ENCODE measurements around the gene UNC13D. TPM values are rescaled to one million over a fixed set of nuclear protein-coding genes. Genes with fewer than 3 reads are reported as not detected.

The UNC13D gene
- total RNA-seq, 4 donors from 2014 or later: 5.9 to 10.0 (median 9.0) TPM

DNA sequence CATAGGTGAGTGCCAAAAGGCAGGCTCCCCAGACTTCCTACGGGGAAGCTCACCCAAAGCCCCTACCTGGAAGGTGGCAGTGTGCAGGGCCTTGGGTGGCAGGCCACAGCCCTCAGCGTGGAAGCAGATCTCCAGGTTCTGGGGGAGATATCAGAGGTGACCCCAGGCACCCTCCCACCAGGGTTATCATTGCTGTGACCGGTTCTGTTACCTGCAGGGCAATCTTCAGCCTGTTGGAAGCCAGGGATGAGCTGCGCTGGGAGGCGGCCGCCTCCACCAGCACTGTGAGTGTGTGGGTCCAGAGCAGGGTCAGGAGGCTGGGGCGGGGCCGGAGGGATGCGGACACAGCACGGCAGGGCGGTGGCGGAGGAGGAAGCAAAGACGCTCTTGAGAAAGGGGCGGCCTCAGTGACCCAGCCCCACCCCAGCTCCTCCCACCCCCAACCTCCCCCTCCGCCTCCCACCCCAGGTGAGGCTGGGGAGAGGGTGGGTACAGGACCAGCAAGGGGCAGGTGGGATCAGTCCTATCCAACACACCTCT is 13.1 kb downstream of the UNC13D start:
- H3K27me3 ChIP-seq: no peaks in the 10 kb centered on the region
- H3K4me1 ChIP-seq: peaks cover 28 to 49% (median 44%) of the 10 kb centered on the region in 4 donors
- WGBS: 94% methylated on average over 13 of the region's 15 CpGs
- DNase-seq (ENCODE audit: extremely low spot score): no peak
- H3K36me3 ChIP-seq: peaks cover 0 to 64% (median 30%) of the 10 kb centered on the region in 4 donors
- no peak overlapping the region for H3K4me3 ChIP-seq
- TF ChIP-seq CTCF (IDR thresholded peaks at IDR 0.05): no peak
- TF ChIP-seq POLR2A (IDR thresholded peaks at IDR 0.05; ENCODE audit: low read depth): no peak
- TF ChIP-seq POLR2AphosphoS5 (IDR thresholded peaks at IDR 0.05): no peak
- no peak for TF ChIP-seq EP300 (IDR thresholded peaks at IDR 0.05)
- intact Hi-C loops (cut with DNase I): no loop called here
- no peaks in the 10 kb centered on the region for H3K9me3 ChIP-seq
- peak overlapping the region in 2 of 4 donors; percentile 52 to 67 for H3K27ac ChIP-seq (replicated peaks in 1 of 4)

DNA sequence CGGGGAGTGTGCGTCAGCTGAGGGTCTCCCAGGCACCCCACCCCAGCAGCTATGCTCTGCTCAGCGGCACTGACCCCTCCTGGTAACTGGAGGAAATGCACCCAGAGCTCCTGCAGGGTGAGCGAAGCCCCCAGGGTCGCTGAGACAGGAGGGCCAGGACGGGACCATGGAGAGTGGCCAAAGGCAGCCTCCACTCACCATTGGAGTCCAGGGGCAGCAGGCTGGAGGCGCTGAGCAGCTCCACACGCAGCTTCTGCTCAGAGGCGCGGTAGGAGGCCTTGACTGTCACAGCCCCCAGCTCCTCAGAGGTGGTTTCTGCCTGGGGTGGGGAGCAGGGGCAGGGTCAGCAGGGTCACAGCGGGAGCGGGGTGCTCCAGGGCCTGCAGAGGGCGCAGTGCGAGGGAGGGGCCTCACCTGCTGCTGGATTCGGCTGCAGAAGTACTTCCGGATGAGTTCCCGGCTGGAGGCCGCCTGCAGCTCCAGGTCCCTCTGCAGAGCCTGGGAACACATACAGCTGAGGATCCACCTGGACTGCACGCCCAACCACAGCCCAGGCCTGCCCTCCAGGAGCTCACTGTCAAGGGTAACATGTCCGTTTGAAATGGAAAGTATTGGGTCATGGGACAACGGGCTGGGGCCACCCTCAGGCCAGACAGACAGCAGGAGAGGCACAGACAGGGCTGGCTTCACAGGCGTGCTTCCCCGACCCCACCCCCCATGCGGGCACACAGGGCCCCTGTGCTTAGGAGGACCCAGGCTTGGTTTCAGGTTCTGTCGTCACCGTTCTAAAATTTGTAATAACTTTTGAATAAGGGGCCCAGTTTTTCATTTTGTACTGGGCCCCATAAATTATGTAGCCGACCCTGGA is 13.8 kb downstream of the UNC13D start:
- no peaks in the 10 kb centered on the region for H3K9me3 ChIP-seq
- no peak overlapping the region for H3K27ac ChIP-seq (replicated peaks in 1 of 4)
- H3K4me1 ChIP-seq: peaks cover 28 to 43% (median 38%) of the 10 kb centered on the region in 4 donors
- H3K4me3 ChIP-seq: no peak overlapping the region
- intact Hi-C loops (cut with DNase I): no loop called here
- no peak for DNase-seq (ENCODE audit: extremely low spot score)
- TF ChIP-seq POLR2AphosphoS5 (IDR thresholded peaks at IDR 0.05) (no peak), CTCF (IDR thresholded peaks at IDR 0.05) (peak; percentile 17 to 51 (median 21)), POLR2A (IDR thresholded peaks at IDR 0.05; ENCODE audit: low read depth) (no peak), EP300 (IDR thresholded peaks at IDR 0.05) (no peak)
- no peaks in the 10 kb centered on the region for H3K27me3 ChIP-seq
- WGBS: 71% methylated on average over 6 of the region's 27 CpGs
- peaks cover 0 to 64% (median 32%) of the 10 kb centered on the region in 4 donors for H3K36me3 ChIP-seq

DNA sequence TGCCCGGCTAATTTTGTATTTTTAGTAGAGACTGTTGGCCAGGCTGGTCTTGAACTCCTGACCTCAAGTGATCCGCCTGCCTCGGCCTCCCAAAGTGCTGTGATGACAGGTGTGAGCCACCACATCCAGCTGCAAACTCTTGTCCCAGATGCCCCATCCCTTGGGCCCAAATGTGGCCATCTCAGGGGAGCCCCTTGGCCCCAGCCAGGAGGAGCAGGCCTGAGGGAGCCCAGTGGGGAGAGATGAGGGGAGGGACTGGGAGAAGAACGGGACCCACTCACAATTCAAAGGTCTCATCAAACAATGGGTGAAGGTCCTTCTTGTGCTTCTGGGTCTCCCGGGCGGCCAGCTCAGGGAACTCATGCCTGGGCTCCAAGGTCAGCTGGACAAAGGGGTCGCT is 14.5 kb downstream of the UNC13D start:
- no peaks in the 10 kb centered on the region for H3K27me3 ChIP-seq
- WGBS: no CpG with 5 or more reads among the region's 7 CpGs
- H3K4me1 ChIP-seq: peaks cover 28 to 41% (median 36%) of the 10 kb centered on the region in 4 donors
- no peak overlapping the region for H3K4me3 ChIP-seq
- peaks cover 0 to 64% (median 34%) of the 10 kb centered on the region in 4 donors for H3K36me3 ChIP-seq
- TF ChIP-seq EP300 (IDR thresholded peaks at IDR 0.05): no peak
- TF ChIP-seq CTCF (IDR thresholded peaks at IDR 0.05): no peak
- TF ChIP-seq POLR2A (IDR thresholded peaks at IDR 0.05; ENCODE audit: low read depth): no peak
- TF ChIP-seq POLR2AphosphoS5 (IDR thresholded peaks at IDR 0.05): no peak
- DNase-seq (ENCODE audit: extremely low spot score): no peak
- no peaks in the 10 kb centered on the region for H3K9me3 ChIP-seq
- no peak overlapping the region for H3K27ac ChIP-seq (replicated peaks in 1 of 4)
- intact Hi-C loops (cut with DNase I): loop anchor here (10.0 kb wide), 1 partner anchor 65 kb away; the partner anchor contains the start of gene GALK1

DNA sequence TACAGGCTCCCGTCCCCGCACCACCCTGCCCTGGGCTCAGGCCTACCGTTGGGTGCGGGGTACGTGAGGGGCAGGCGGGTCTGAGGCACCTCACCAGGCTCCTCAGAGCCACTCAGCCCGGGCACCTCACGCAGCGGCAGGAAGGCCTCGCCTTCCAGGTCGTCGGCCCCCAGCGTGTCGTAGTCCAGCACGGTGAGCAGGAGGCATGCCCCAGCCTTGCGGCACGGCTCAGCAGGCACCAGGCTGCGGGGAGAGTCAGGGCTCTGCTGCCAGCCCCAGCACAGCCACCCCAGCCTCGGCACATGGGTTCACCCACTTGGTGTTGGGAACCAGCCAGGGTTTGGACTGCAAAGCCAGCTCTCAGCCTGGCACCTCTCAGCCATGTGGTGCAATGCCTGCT is 15.5 kb downstream of the UNC13D start:
- Histone ChIP-seq H3K4me1 (peaks cover 31 to 44% (median 39%) of the 10 kb centered on the region in 4 donors), H3K27ac (replicated peaks in 1 of 4) (peak overlapping the region in 1 of 4 donors; percentile 30), H3K9me3 (no peaks in the 10 kb centered on the region), H3K4me3 (no peak overlapping the region), H3K36me3 (peaks cover 0 to 64% (median 36%) of the 10 kb centered on the region in 4 donors), H3K27me3 (no peaks in the 10 kb centered on the region)
- 91% methylated on average over 18 of the region's 19 CpGs for WGBS
- no peak for DNase-seq (ENCODE audit: extremely low spot score)
- intact Hi-C loops (cut with DNase I): loop anchor here (10.0 kb wide), 1 partner anchor 64 kb away; the partner anchor contains the start of gene GALK1
- TF ChIP-seq POLR2AphosphoS5 (IDR thresholded peaks at IDR 0.05) (no peak), EP300 (IDR thresholded peaks at IDR 0.05) (no peak), CTCF (IDR thresholded peaks at IDR 0.05) (no peak), POLR2A (IDR thresholded peaks at IDR 0.05; ENCODE audit: low read depth) (no peak)

Measured in esophagus muscularis mucosa (tissue), 4 donors.